Upper lobe of right lung (tissue), 1 donor: Measurements from ENCODE around the gene C1QTNF9. TPM values are rescaled to one million over a fixed set of nuclear protein-coding genes. Genes with fewer than 3 reads are reported as not detected.
"Not testable (repeated sequence)": the region's sequence is repeated elsewhere in the genome, so short reads cannot be mapped to it uniquely, and the experiment has no call there.

Source experiments
- ATAC-seq: fragments of 200-7000 bp; cut with Tn5 transposase; one replicate; pipeline ENCODE4 v1.9.1; 2020; ENCODE audit warnings: mild to moderate bottlenecking, moderate library complexity
- DNase-seq: peaks from one replicate; pipeline ENCODE4 v3.0.0-alpha.2; 2020
- H3K27ac ChIP-seq: fragments of 200-600 bp; one replicate; pipeline ENCODE4 v1.8.0; 2022
- H3K27me3 ChIP-seq: fragments of 200-600 bp; one replicate; pipeline ENCODE4 v1.8.0; 2022; ENCODE audit warnings: mild to moderate bottlenecking
- H3K36me3 ChIP-seq: fragments of 200-600 bp; one replicate; pipeline ENCODE4 v1.8.0; 2022
- H3K4me1 ChIP-seq: fragments of 200-600 bp; one replicate; pipeline ENCODE4 v1.8.0; 2022
- H3K4me3 ChIP-seq: fragments of 200-600 bp; one replicate; pipeline ENCODE4 v1.8.0; 2022; ENCODE audit warnings: mild to moderate bottlenecking
- H3K9me3 ChIP-seq: fragments of 200-600 bp; one replicate; pipeline ENCODE4 v1.8.0; 2022
- intact Hi-C: fragments of 100-400 bp; cut with DNase I; formaldehyde crosslinking; loops from one replicate; pipeline ENCODE4 v1.11.0; 2022
- total RNA-seq: library from RNA; stranded (reverse); fragmentation: NEBNext Ultra II Directional; extraction: Animal tissue kit (Norgen Biotek cat#: 25700); gene quantifications from one replicate; pipeline ENCODE4 v1.2.1, GENCODE V29; 2021
- TF ChIP-seq, protein P1 (sequence below): fragments of 200-600 bp; IDR thresholded peaks from one replicate; pipeline ENCODE4 v1.8.0; 2022; ENCODE audit warnings: antibody characterized with exemption
- donor health status: DM: no; HTN: yes; CAD: no; lungs with severe emphysema.

C1QTNF9 gene
- total RNA-seq, 1 donor from 2014 or later = not detected

DNA sequence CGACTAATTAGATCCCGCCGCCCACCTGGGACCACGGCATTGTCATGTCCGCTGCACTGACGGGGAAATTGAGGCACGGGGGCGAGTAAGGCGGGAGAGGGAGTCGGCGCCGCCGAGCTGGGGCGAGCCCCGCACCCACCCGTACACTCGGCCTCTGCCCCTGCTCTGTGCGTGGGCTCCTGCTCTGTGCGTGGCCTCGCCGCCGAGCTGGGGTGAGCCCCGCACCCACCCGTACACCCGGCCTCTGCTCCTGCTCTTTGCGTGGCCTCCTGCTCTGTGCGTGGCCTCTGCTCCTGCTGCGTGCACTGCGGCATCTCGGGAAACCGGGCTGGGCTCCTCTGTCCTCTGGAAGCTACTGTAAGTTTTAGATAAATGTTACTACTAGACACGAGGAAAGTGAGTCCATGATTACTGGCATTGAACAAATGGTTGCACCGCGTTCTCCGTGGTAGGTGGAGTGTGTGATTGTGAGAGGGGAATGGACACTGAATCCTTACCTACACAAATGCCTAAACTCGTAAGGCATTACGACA lies 826 bp upstream of the C1QTNF9 start:
- no peaks in the 10 kb centered on the region for H3K27me3 ChIP-seq
- H3K4me1 ChIP-seq = peaks cover 12% of the 10 kb centered on the region
- intact Hi-C loops = no loop called here
- peaks cover 10% of the 10 kb centered on the region for H3K36me3 ChIP-seq
- TF ChIP-seq, protein P1, sequence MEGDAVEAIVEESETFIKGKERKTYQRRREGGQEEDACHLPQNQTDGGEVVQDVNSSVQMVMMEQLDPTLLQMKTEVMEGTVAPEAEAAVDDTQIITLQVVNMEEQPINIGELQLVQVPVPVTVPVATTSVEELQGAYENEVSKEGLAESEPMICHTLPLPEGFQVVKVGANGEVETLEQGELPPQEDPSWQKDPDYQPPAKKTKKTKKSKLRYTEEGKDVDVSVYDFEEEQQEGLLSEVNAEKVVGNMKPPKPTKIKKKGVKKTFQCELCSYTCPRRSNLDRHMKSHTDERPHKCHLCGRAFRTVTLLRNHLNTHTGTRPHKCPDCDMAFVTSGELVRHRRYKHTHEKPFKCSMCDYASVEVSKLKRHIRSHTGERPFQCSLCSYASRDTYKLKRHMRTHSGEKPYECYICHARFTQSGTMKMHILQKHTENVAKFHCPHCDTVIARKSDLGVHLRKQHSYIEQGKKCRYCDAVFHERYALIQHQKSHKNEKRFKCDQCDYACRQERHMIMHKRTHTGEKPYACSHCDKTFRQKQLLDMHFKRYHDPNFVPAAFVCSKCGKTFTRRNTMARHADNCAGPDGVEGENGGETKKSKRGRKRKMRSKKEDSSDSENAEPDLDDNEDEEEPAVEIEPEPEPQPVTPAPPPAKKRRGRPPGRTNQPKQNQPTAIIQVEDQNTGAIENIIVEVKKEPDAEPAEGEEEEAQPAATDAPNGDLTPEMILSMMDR = no peak
- peak; percentile 4 for ATAC-seq
- no peaks in the 10 kb centered on the region for H3K9me3 ChIP-seq
- no peak overlapping the region for H3K27ac ChIP-seq
- H3K4me3 ChIP-seq = no peak overlapping the region
- no peak for DNase-seq

DNA sequence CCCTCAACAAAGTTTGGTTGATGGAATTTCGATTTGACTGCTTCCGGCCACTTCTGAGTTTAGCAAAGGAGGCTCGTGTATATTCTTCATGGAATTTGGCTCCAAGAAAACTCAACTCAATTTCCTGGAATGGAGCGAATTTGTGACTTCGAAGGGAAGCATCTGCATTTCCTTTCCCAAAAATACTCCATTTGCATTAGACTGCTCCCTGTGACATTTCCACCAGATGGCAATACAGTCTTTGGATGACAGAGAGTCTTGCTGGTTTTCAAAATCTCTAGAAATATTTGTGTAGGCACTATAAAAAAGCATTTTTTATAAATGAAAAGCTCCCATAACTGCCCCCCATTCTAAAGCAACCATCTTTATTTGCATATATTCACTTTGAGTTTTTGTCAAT lies 4.1 kb downstream of the C1QTNF9 start:
- H3K4me1 ChIP-seq = no peaks in the 10 kb centered on the region
- H3K36me3 ChIP-seq = no peaks in the 10 kb centered on the region
- ATAC-seq (no peak), DNase-seq (no peak)
- H3K9me3 ChIP-seq = no peaks in the 10 kb centered on the region
- intact Hi-C loops = no loop called here
- H3K4me3 ChIP-seq = no peak overlapping the region
- H3K27ac ChIP-seq = no peak overlapping the region
- TF ChIP-seq, protein P1 = peak; percentile 32
- no peaks in the 10 kb centered on the region for H3K27me3 ChIP-seq

DNA sequence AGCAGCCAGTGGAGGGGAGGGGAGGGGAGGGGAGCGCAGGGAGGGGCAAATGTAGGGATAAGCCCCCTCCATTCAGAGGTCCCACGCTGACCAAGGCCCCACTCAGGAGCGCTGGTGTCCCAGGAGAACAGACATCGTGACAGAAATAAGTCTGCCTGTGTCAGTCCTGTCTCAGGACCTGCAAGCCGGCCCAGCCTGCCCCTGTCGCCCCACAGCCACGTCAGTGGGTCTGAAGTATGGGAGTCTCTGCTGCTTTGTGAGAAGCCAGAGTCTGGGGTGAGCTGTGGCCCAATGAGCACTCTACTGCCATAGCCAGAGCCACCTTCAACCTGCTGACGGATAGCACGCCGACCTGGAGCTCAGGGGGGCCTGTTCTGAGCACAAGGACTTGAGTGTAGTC lies 8.5 kb downstream of the C1QTNF9 start:
- H3K4me3 ChIP-seq, H3K27ac ChIP-seq, H3K27me3 ChIP-seq, H3K36me3 ChIP-seq, H3K9me3 ChIP-seq, DNase-seq, H3K4me1 ChIP-seq, intact Hi-C loops: not testable (repeated sequence)
- peak; percentile 13 for ATAC-seq

DNA sequence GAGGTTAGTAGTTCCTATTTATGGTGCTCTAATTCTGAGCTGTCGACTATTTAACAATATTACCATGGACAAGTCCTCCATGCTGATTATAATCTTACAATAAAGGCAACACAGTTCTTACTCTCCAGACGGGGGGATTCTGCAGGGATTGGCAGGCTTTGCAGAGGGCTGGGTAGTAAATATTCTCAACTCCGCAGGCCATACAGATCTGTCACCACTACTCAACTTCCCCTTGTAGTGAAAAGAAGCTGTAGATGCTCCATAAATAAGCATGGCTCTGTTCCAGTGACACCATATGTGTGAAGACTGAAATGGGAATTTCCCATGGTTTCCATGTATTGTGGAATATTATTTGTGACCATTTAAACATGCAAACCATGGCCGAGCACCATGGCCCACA lies 9.5 kb downstream of the C1QTNF9 start:
- H3K27me3 ChIP-seq, H3K4me1 ChIP-seq, intact Hi-C loops, H3K9me3 ChIP-seq, H3K4me3 ChIP-seq, H3K27ac ChIP-seq, DNase-seq, ATAC-seq, H3K36me3 ChIP-seq: not testable (repeated sequence)

DNA sequence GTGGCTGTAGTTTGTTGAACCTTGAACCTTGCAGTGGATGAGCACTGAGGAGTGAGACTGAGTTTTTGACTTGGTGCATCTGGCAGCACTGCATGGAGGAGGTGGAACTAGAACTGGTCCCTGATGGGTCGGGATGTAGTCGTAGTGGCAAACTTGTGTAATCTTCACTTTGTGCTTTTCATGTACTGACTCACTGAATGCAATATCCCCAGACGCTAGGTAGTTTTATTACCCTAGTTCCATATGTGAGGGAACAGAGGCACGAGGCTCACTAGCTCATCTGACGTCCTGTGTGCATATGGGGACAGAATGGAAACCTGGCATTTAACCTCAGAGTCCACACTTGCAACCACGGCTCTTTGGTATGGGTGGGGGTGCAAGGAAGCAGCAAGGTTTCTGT lies 10.3 kb downstream of the C1QTNF9 start:
- H3K27ac ChIP-seq, H3K4me1 ChIP-seq, intact Hi-C loops, H3K36me3 ChIP-seq, ATAC-seq, H3K27me3 ChIP-seq, H3K9me3 ChIP-seq, DNase-seq, H3K4me3 ChIP-seq: not testable (repeated sequence)

DNA sequence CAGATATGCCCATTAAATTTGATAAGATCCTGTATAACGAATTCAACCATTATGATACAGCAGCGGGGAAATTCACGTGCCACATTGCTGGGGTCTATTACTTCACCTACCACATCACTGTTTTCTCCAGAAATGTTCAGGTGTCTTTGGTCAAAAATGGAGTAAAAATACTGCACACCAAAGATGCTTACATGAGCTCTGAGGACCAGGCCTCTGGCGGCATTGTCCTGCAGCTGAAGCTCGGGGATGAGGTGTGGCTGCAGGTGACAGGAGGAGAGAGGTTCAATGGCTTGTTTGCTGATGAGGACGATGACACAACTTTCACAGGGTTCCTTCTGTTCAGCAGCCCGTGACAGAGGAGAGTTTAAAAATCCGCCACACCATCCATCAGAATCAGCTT lies 12.0 kb downstream of the C1QTNF9 start:
- H3K4me3 ChIP-seq, H3K9me3 ChIP-seq, H3K27ac ChIP-seq, ATAC-seq, DNase-seq, intact Hi-C loops, H3K36me3 ChIP-seq, H3K4me1 ChIP-seq, H3K27me3 ChIP-seq: not testable (repeated sequence)

DNA sequence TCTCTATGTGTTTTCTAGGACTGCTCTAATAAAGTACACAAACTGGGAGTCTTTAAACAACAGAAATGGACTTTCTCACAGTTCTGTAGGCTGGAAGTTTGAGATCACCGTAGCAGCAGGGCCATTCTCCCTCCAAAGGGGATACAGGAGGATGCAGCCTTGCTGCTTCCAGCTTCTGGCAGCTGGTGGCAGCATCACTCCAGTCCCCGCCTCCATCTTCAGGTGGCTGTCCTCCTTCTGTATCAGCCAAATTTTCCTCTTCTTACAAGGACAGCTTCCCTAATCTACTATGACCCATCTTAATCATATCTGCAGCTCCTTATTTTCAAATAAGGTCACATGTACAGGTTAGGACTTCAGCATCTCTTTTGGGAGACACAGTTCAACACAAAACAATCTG lies 13.1 kb downstream of the C1QTNF9 start:
- H3K27me3 ChIP-seq, H3K27ac ChIP-seq, intact Hi-C loops, H3K9me3 ChIP-seq, DNase-seq, H3K4me3 ChIP-seq, H3K36me3 ChIP-seq, H3K4me1 ChIP-seq: not testable (repeated sequence)
- peak; percentile 45 for ATAC-seq

DNA sequence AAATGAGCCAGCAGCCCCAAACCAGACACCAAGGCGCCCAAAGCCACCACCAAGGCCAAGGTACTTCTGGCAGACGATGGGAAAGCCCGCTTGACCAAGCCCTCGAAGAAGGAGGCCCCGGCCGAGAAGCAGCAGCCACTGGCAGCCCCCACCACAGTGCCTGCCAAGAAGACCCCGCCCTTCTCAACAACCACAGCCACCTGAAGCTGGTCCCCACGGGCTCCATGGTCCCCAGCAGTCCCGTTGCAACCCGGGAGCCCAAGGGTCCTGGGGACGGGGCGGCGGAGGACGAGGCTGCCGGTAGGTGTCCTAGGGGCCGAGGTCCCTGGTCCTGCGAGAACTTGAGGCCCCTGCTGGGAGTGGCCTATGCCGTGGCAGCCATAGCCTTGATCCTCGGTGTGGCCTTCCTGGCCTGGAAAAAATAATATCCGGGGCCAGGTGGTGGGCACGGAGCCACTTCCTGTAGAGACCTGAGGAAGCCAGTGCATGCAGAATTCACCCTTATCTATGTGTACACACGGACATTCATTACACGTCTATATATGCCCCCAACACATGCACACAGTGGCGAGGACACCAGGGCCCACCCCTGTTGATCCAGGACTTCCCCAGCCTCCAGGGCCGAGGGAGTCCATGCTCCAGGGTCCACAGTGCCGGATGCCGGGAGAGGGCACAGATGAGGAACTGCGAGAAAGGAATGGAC lies 13.8 kb downstream of the C1QTNF9 start:
- Histone ChIP-seq H3K4me1 (no peaks in the 10 kb centered on the region), H3K27me3 (peaks cover 8% of the 10 kb centered on the region), H3K36me3 (no peaks in the 10 kb centered on the region), H3K4me3 (no peak overlapping the region), H3K9me3 (no peaks in the 10 kb centered on the region), H3K27ac (no peak overlapping the region)
- TF ChIP-seq, protein P1 = no peak
- no peak for DNase-seq
- intact Hi-C loops = no loop called here
- no peak for ATAC-seq
